Measurements from ENCODE around the gene SORCS3. TPM values are rescaled to one million over a fixed set of nuclear protein-coding genes. Genes with fewer than 3 reads are reported as not detected.

SORCS3 gene
- 0.10 TPM for total RNA-seq
- long read RNA-seq, result 0 reads

GRCh38 chr10:104641187-104641936, at the start of gene SORCS3:
TSS of gene SORCS3 (plus strand) at chr10:104641290.
- DNase-seq, result no peak

GRCh38 chr10:104591441-104591840, 49.6 kb upstream of the SORCS3 start:
- intact Hi-C loops (cut with micrococcal nuclease), result no loop called here
- no peak for ATAC-seq
- no peak for DNase-seq

More at GRCh38 chr10:104641187-104641936, at the start of gene SORCS3:
- ATAC-seq, result no peak
- intact Hi-C loops (cut with micrococcal nuclease), result no loop called here

- intact Hi-C loops (cut with micrococcal nuclease), result no loop called here
- DNase-seq (no peak), ATAC-seq (no peak)
These were observed 39.9 kb upstream of the SORCS3 start for GRCh38 chr10:104601166-104601565.

- ATAC-seq (no peak), DNase-seq (no peak)
- intact Hi-C loops (cut with micrococcal nuclease), result no loop called here
These were observed 32.8 kb upstream of the SORCS3 start for GRCh38 chr10:104608091-104608828.

- ATAC-seq, result no peak
- no peak for DNase-seq
- intact Hi-C loops (cut with micrococcal nuclease), result no loop called here
These were observed 28.4 kb upstream of the SORCS3 start for GRCh38 chr10:104612571-104613205.

GRCh38 chr10:104613406-104613805, 27.7 kb upstream of the SORCS3 start:
- intact Hi-C loops (cut with micrococcal nuclease), result no loop called here
- DNase-seq (no peak), ATAC-seq (no peak)

- no peak for DNase-seq
- intact Hi-C loops (cut with micrococcal nuclease), result no loop called here
- no peak for ATAC-seq
These were observed 26.8 kb upstream of the SORCS3 start for GRCh38 chr10:104614245-104614831.

- ATAC-seq (no peak), DNase-seq (no peak)
- intact Hi-C loops (cut with micrococcal nuclease), result no loop called here
These were observed 26.0 kb upstream of the SORCS3 start for GRCh38 chr10:104615136-104615535.

GRCh38 chr10:104617831-104618230, 23.3 kb upstream of the SORCS3 start:
- intact Hi-C loops (cut with micrococcal nuclease), result no loop called here
- ATAC-seq (no peak), DNase-seq (no peak)

GRCh38 chr10:104622175-104622574, 18.9 kb upstream of the SORCS3 start:
- ATAC-seq, result no peak
- no peak for DNase-seq
- intact Hi-C loops (cut with micrococcal nuclease), result no loop called here

GRCh38 chr10:104622598-104623209, 18.4 kb upstream of the SORCS3 start:
- DNase-seq, result no peak
- peak; percentile 35 for ATAC-seq
- intact Hi-C loops (cut with micrococcal nuclease), result no loop called here

- ATAC-seq, result peak; percentile 25
- intact Hi-C loops (cut with micrococcal nuclease), result no loop called here
- DNase-seq, result no peak
These were observed 10.4 kb upstream of the SORCS3 start for GRCh38 chr10:104630731-104631130.

- ATAC-seq, result no peak
- no peak for DNase-seq
- intact Hi-C loops (cut with micrococcal nuclease), result no loop called here
These were observed 9.1 kb upstream of the SORCS3 start for GRCh38 chr10:104631946-104632345.

- DNase-seq (no peak), ATAC-seq (peak; percentile 48)
- intact Hi-C loops (cut with micrococcal nuclease), result no loop called here
These were observed 2.1 kb upstream of the SORCS3 start for GRCh38 chr10:104638861-104639589.

- ATAC-seq (no peak), DNase-seq (no peak)
- intact Hi-C loops (cut with micrococcal nuclease), result no loop called here
These were observed 1.3 kb upstream of the SORCS3 start for GRCh38 chr10:104639590-104640338.

GRCh38 chr10:104640339-104641186, 527 bp upstream of the SORCS3 start:
- ATAC-seq (no peak), DNase-seq (no peak)
- intact Hi-C loops (cut with micrococcal nuclease), result no loop called here

- no peak for ATAC-seq
- intact Hi-C loops (cut with micrococcal nuclease), result no loop called here
These were observed 1.0 kb downstream of the SORCS3 start for GRCh38 chr10:104641937-104642657.

More at GRCh38 chr10:104641937-104642657, 1.0 kb downstream of the SORCS3 start:
- no peak for DNase-seq
